PFSK-1 (cell line): Measurements from ENCODE around the gene MIPOL1.

ENCODE experiments used
- FOXP2 ChIP-seq: optimal IDR thresholded peaks from 2 replicates; pipeline ENCODE3; 2011; ENCODE audit warnings: borderline replicate concordance, control low read depth, inconsistent platforms; ENCODE audit not compliant: insufficient read depth; ENCODE audit errors: extremely low read length, extremely low read depth
- POLR2AphosphoS5 ChIP-seq: IDR thresholded peaks from 2 replicates; pipeline ENCODE4 v1.6.1; 2012; ENCODE audit warnings: low read depth, mild to moderate bottlenecking, control low read depth, low read length, moderate library complexity
- SIN3A ChIP-seq: IDR thresholded peaks from 2 replicates; pipeline ENCODE4 v1.6.1; 2012; ENCODE audit warnings: mild to moderate bottlenecking, low read length, moderate library complexity, borderline replicate concordance; ENCODE audit not compliant: insufficient read depth
- TAF1 ChIP-seq: IDR thresholded peaks from 2 replicates; pipeline ENCODE4 v1.6.1; 2012; ENCODE audit warnings: low read length, control low read depth, borderline replicate concordance; ENCODE audit not compliant: insufficient read depth
- TF ChIP-seq, protein P1 (sequence below), 2 experiments: IDR thresholded peaks; 2 replicates each; pipeline versions ENCODE4 v1.6.1 to v1.8.0; 2011 to 2012; ENCODE audit warnings: low read depth in 2 of 2, low read length in 2 of 2, control low read depth in 1 of 2, inconsistent platforms in 1 of 2, mild to moderate bottlenecking in 1 of 2, moderate library complexity in 1 of 2; ENCODE audit not compliant: insufficient read depth in 1 of 2

Gene MIPOL1

DNA sequence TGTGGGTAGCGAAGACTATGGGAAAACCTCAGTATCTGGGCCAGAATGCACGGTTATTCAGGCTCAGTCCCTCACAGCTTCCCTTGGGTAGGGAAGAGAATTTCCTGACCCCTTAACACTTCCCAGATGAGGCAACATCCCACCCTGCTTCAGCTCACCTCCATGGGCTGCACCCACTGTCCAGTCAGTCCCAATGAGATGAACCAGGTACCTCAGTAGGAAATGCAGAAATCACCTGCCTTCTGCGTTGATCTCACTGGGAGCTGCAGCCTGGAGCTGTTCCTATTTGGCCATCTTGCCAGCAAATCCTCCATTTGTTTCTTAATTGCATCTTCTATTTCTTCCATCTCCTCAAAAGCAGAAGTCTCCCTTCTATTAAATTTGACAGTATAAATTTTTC, 292.9 kb downstream of the MIPOL1 start:
- TF ChIP-seq FOXP2 (no peak), SIN3A (no peak), TAF1 (no peak), POLR2AphosphoS5 (no peak)
- TF ChIP-seq, protein P1, sequence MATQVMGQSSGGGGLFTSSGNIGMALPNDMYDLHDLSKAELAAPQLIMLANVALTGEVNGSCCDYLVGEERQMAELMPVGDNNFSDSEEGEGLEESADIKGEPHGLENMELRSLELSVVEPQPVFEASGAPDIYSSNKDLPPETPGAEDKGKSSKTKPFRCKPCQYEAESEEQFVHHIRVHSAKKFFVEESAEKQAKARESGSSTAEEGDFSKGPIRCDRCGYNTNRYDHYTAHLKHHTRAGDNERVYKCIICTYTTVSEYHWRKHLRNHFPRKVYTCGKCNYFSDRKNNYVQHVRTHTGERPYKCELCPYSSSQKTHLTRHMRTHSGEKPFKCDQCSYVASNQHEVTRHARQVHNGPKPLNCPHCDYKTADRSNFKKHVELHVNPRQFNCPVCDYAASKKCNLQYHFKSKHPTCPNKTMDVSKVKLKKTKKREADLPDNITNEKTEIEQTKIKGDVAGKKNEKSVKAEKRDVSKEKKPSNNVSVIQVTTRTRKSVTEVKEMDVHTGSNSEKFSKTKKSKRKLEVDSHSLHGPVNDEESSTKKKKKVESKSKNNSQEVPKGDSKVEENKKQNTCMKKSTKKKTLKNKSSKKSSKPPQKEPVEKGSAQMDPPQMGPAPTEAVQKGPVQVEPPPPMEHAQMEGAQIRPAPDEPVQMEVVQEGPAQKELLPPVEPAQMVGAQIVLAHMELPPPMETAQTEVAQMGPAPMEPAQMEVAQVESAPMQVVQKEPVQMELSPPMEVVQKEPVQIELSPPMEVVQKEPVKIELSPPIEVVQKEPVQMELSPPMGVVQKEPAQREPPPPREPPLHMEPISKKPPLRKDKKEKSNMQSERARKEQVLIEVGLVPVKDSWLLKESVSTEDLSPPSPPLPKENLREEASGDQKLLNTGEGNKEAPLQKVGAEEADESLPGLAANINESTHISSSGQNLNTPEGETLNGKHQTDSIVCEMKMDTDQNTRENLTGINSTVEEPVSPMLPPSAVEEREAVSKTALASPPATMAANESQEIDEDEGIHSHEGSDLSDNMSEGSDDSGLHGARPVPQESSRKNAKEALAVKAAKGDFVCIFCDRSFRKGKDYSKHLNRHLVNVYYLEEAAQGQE (IDR thresholded peaks at IDR 0.05; ENCODE audit: insufficient read depth in 1 of 2, low read depth in 2 of 2, low read length in 2 of 2): no peak

DNA sequence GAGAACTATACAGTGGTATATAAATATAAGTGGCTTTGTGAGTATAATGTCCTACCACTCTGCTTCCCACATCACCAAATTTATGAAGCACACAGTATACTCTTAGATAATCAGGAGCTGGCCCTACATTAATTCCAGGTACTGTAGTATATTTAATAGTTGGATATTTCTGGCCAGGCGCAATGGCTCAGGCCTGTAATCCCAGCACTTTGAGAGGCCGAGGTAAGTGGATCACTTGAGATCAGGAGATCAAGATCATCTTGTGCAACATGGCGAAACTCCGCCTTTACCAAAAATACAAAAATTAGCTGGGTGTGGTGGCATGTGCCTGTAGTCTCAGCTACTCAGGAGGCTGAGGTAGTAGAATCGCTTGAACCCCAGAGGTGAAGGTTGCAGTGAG, 293.3 kb downstream of the MIPOL1 start:
- no peak for TF ChIP-seq FOXP2
- TF ChIP-seq POLR2AphosphoS5: no peak
- TF ChIP-seq, protein P1 (IDR thresholded peaks at IDR 0.05; ENCODE audit: insufficient read depth in 1 of 2, low read depth in 2 of 2, low read length in 2 of 2): no peak
- no peak for TF ChIP-seq TAF1
- TF ChIP-seq SIN3A: no peak

DNA sequence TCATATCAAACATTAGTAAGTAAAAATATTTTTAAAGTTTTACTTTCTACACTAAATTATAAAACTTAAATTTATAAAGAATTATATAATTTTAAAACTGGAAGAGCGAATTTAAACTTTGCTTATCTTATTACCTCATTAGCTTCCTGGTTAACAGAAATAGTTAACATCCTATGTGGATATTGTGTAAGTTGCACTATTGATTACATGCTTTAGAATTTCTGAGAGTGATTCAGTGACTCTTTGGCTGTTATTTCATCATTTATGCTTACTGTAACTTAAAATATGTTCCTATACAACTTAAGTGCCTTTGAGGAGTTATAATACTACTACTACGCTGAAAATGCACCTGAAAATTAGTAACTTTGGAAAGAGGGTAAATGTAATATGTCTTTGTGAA, 295.9 kb downstream of the MIPOL1 start:
- TF ChIP-seq, protein P1 (IDR thresholded peaks at IDR 0.05; ENCODE audit: insufficient read depth in 1 of 2, low read depth in 2 of 2, low read length in 2 of 2): no peak
- no peak for TF ChIP-seq FOXP2
- TF ChIP-seq POLR2AphosphoS5: no peak
- TF ChIP-seq SIN3A: no peak
- TF ChIP-seq TAF1: no peak

DNA sequence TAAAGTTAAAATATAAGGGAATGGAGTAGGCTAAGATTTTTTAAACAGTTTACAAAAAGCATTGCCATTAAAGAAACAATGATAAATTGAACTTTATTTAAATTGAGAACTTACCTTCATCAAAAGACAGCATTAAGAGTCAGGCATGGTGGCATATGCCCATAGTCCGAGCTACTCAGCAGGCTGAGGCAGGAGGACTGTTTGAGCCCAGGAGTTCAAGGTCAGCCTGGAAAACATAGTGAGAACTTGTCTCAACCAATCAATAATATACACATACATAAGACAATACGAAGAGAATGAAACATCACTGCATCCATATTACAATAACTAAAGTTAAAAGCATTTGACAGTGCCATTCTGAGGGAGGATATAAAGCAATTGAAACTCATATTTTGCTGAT, 299.7 kb downstream of the MIPOL1 start:
- no peak for TF ChIP-seq POLR2AphosphoS5
- TF ChIP-seq TAF1: no peak
- no peak for TF ChIP-seq SIN3A
- no peak for TF ChIP-seq FOXP2
- TF ChIP-seq, protein P1 (IDR thresholded peaks at IDR 0.05; ENCODE audit: insufficient read depth in 1 of 2, low read depth in 2 of 2, low read length in 2 of 2): no peak

DNA sequence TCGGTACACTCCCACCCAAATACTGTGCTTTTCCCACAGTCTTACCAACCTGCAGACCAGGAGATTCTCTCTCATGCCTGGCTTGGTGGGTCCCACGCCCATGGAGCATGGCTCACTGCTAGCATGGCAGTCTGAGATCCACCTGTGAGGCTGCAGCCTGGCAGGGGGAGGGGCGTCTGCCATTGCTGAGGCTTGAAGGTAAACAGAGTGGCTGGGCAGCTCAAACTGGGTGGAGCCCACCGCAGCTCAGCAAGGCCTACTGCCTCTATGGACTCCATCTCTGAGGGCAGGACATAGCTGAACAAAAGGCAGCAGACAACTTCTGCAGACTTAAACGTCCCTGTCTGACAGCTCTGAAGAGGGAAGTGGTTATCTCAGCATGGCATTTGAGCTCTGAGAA, 304.1 kb downstream of the MIPOL1 start:
- TF ChIP-seq FOXP2: no peak
- TF ChIP-seq SIN3A: no peak
- TF ChIP-seq TAF1: no peak
- TF ChIP-seq, protein P1 (IDR thresholded peaks at IDR 0.05; ENCODE audit: insufficient read depth in 1 of 2, low read depth in 2 of 2, low read length in 2 of 2): no peak
- no peak for TF ChIP-seq POLR2AphosphoS5
